ENCODE measurements around the gene SORCS2. TPM values are rescaled to one million over a fixed set of nuclear protein-coding genes. Genes with fewer than 3 reads are reported as not detected.

The SORCS2 gene
- total RNA-seq, 1 donor from 2014 or later = not detected

DNA sequence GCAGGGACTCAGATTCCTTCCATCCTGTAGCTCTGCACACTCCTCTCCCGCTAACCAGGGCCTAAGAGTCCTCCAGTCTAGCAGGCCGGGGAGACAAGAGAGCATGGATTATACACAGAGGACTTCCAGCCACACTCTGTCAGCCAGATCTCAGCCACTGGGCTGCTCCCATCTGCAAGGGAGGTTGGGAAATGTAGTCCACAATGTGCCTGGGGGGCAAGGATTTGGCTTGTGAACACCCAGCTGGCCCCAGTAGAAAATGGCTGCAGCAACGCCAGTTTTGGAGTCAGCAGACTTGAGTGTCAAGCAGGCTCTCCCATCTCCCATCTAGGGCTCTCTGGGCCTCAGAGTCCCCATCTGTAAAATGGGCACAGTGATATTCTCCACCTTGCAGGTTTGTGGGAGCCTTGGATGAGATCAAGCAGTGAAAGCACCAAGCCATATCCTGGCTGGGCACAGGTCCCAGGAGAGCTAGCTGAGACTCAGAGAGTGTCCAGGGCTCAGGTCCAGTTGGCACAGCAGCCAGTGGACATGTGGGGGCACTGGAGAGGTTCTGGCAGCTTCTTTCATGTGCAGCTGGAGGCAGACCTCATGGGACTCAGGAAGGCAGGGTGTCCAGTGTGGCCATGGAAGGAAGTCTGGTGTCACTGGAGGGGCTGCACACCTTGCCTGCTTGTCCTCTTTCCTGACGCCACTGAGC lies 227.8 kb downstream of the SORCS2 start:
- H3K36me3 Mint-ChIP-seq (ENCODE audit: low read depth) = no peaks in the 10 kb centered on the region
- no peaks in the 10 kb centered on the region for H3K4me1 Mint-ChIP-seq
- POLR2A ChIA-PET = no interaction called here
- CTCF ChIA-PET = no interaction called here
- H3K27me3 Mint-ChIP-seq = no peaks in the 10 kb centered on the region
- H3K27ac Mint-ChIP-seq = no peak overlapping the region
- TF ChIP-seq, protein P1, sequence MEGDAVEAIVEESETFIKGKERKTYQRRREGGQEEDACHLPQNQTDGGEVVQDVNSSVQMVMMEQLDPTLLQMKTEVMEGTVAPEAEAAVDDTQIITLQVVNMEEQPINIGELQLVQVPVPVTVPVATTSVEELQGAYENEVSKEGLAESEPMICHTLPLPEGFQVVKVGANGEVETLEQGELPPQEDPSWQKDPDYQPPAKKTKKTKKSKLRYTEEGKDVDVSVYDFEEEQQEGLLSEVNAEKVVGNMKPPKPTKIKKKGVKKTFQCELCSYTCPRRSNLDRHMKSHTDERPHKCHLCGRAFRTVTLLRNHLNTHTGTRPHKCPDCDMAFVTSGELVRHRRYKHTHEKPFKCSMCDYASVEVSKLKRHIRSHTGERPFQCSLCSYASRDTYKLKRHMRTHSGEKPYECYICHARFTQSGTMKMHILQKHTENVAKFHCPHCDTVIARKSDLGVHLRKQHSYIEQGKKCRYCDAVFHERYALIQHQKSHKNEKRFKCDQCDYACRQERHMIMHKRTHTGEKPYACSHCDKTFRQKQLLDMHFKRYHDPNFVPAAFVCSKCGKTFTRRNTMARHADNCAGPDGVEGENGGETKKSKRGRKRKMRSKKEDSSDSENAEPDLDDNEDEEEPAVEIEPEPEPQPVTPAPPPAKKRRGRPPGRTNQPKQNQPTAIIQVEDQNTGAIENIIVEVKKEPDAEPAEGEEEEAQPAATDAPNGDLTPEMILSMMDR (IDR thresholded peaks at IDR 0.05) = no peak
- intact Hi-C loops (cut with micrococcal nuclease) = no loop called here
- H3K4me3 Mint-ChIP-seq = no peak overlapping the region
- ATAC-seq (ENCODE audit: low read depth) = no peak
- peaks cover 3% of the 10 kb centered on the region for H3K9me3 Mint-ChIP-seq
- DNase-seq = no peak

DNA sequence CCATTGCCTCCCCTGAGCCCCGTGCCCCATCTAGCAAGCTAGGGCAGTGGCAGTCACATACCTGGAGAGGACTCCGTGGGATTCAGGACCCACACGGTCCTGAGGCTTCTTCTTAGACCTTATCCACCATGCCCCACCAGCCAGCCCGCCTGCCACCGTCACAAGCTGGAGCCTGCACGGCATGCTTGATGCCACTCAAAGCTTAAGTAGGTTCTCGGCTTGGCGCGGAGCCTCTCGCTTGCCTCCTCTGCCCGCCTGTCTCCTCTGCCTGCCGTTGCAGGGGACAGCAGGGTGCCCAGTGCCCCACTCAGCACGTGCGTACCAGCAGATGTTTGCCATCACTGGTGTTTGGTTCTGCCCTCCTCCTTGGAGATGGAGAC lies 228.3 kb downstream of the SORCS2 start:
- peak; percentile 13 for DNase-seq

DNA sequence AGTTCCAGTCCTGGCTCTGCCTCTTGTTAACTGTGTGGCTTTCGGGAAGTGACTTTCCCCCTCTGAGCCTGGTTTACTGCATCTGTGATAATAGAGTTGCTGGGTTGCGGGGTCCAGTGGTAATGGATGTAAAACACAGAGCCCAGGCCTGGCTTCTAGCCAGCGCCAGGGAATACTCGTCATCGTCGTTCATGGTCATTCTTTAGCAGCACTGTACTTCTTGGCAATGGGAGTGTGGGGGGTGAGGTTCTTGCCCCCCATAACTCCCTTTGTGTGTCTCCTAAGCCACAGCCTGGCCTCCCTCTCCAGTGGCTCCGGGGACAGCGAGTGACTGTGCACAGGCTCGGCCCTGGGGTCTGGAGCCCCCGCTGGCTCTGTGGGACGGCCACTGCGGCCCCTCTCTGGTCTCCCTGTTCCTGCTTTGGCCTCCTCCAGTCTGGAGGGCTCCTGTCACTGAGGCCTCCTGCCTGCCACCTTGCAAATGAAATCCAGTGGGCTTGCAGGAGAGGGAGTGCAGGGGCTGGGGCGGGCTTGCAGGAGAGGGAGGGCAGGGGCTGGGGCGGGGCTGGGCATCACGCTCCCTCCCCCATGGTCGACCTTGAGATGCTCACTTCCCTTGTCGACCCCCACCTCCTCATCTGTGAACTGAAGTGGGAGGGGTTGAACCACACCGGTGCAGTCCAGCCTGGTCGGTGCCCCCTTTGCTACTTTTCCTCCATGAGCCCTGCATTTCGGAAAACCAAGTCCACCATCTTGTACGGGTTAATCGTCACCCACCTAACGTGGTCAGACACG lies 229.2 kb downstream of the SORCS2 start:
- peaks cover 3% of the 10 kb centered on the region for H3K9me3 Mint-ChIP-seq
- no peaks in the 10 kb centered on the region for H3K27me3 Mint-ChIP-seq
- no peak for ATAC-seq (ENCODE audit: low read depth)
- POLR2A ChIA-PET = no interaction called here
- no peak overlapping the region for H3K27ac Mint-ChIP-seq
- H3K36me3 Mint-ChIP-seq (ENCODE audit: low read depth) = no peaks in the 10 kb centered on the region
- CTCF ChIA-PET = no interaction called here
- H3K4me1 Mint-ChIP-seq = no peaks in the 10 kb centered on the region
- no peak for DNase-seq
- intact Hi-C loops (cut with micrococcal nuclease) = no loop called here
- H3K4me3 Mint-ChIP-seq = no peak overlapping the region
- TF ChIP-seq, protein P1 (IDR thresholded peaks at IDR 0.05) = no peak

More for the DNA sequence above, 228.3 kb downstream of the SORCS2 start:
- H3K9me3 Mint-ChIP-seq = peaks cover 3% of the 10 kb centered on the region
- no peaks in the 10 kb centered on the region for H3K4me1 Mint-ChIP-seq
- ChIA-PET POLR2A (no interaction called here), CTCF (no interaction called here)
- H3K36me3 Mint-ChIP-seq (ENCODE audit: low read depth) = no peaks in the 10 kb centered on the region
- ATAC-seq (ENCODE audit: low read depth) = no peak
- H3K27me3 Mint-ChIP-seq = no peaks in the 10 kb centered on the region
- H3K27ac Mint-ChIP-seq = no peak overlapping the region
- no peak overlapping the region for H3K4me3 Mint-ChIP-seq
- intact Hi-C loops (cut with micrococcal nuclease) = no loop called here
- TF ChIP-seq, protein P1 (IDR thresholded peaks at IDR 0.05) = no peak

DNA sequence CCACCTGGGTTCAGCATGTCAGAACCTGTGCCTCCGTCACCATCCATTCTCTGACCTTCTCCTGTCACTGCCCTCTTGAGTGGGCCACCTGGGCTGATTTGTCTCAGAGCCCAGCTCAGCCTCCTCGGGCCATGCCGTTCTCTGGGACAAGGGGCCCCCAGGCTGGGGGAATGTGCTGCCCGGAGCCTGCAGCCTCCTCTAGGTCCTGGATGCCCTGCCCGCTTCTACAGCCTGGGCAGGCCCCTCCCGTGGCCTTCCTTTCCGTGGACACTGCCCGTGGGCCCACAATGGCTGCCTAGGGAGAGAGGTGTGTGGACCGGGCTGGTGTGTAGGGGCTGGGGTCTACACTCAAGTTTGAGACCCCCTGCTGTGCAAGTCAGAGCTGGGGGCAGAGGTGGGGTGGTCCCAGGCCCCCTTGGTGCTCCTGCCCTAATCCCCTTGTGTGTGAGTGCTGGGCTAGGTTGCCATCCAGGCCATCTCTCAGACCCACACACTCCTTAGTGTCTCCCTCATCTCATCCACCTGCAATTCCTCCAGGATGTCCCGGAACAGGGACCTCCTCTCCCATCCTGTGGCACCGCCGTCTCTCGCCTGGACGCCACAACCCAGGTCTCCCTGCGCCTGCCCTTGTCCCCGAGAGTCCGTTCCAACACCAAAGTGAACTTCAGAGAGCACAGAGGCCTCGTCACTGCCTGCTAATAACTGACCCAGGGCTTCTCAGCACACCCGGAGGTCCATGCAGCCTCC lies 230.0 kb downstream of the SORCS2 start:
- H3K27me3 Mint-ChIP-seq = no peaks in the 10 kb centered on the region
- H3K27ac Mint-ChIP-seq = no peak overlapping the region
- intact Hi-C loops (cut with micrococcal nuclease) = no loop called here
- TF ChIP-seq, protein P1 (IDR thresholded peaks at IDR 0.05) = no peak
- H3K9me3 Mint-ChIP-seq = peaks cover 3% of the 10 kb centered on the region
- DNase-seq = no peak
- H3K4me1 Mint-ChIP-seq = no peaks in the 10 kb centered on the region
- POLR2A ChIA-PET = no interaction called here
- CTCF ChIA-PET = no interaction called here
- no peak overlapping the region for H3K4me3 Mint-ChIP-seq
- no peaks in the 10 kb centered on the region for H3K36me3 Mint-ChIP-seq (ENCODE audit: low read depth)
- no peak for ATAC-seq (ENCODE audit: low read depth)

DNA sequence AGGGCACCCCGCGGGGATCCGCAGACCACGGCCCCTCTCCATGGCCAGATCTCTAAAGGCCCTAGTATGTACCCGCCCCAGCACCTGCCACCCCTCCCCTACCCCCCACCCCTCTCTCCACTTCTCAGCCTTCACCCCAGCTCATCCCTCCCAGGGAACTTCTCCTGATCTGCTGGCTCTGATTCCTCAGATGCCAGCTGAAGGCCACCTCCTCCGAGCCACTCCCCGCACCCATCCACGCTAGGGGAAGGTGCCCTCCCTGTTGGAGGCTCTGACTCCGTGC lies 230.5 kb downstream of the SORCS2 start:
- H3K36me3 Mint-ChIP-seq (ENCODE audit: low read depth) = no peaks in the 10 kb centered on the region
- TF ChIP-seq, protein P1 (IDR thresholded peaks at IDR 0.05) = no peak
- H3K4me1 Mint-ChIP-seq = no peaks in the 10 kb centered on the region
- H3K27me3 Mint-ChIP-seq = no peaks in the 10 kb centered on the region
- ATAC-seq (ENCODE audit: low read depth) (no peak), DNase-seq (no peak)
- ChIA-PET POLR2A (no interaction called here), CTCF (no interaction called here)
- no peak overlapping the region for H3K4me3 Mint-ChIP-seq
- peaks cover 3% of the 10 kb centered on the region for H3K9me3 Mint-ChIP-seq
- H3K27ac Mint-ChIP-seq = no peak overlapping the region
- intact Hi-C loops (cut with micrococcal nuclease) = no loop called here

Data from activated B cell treated with CpG ODN at 0.5 μM for 24 hours (primary cell).